Measurements from ENCODE around the gene SERPINB2. TPM values are rescaled to one million over a fixed set of nuclear protein-coding genes. Genes with fewer than 3 reads are reported as not detected.

Gene SERPINB2
- polyA plus RNA-seq, 1 experiment: 6.9 TPM

DNA sequence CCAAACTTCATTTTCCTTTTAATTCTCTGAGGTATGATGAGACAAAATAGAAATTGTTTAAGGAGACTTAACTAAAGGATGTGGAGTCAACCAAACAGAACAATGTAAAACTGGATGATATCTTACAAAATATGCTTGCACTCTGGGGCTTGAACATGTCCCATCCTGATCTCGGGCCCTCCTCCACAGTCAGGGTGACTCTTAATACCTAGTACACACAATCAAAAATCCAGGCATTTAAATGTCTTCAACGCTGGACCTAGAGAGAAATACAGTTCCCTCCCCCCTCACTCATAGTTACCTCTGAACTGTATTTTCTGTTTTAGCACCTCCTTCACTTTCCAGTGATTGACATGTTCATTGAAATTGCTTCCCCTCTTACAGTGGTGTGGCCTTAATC, 36.9 kb upstream of the SERPINB2 start:
- Histone ChIP-seq H3K4me3 (ENCODE audit: low read depth, low read length) (no peak overlapping the region), H3K27me3 (ENCODE audit: control insufficient read depth, insufficient read depth, low read length) (no peaks in the 10 kb centered on the region), H3K9me3 (ENCODE audit: control insufficient read depth, insufficient read depth, low read length) (no peaks in the 10 kb centered on the region), H3K27ac (ENCODE audit: low read depth, low read length) (no peak overlapping the region)
- POLR2A ChIA-PET: no interaction called here
- TF ChIP-seq, protein P1, sequence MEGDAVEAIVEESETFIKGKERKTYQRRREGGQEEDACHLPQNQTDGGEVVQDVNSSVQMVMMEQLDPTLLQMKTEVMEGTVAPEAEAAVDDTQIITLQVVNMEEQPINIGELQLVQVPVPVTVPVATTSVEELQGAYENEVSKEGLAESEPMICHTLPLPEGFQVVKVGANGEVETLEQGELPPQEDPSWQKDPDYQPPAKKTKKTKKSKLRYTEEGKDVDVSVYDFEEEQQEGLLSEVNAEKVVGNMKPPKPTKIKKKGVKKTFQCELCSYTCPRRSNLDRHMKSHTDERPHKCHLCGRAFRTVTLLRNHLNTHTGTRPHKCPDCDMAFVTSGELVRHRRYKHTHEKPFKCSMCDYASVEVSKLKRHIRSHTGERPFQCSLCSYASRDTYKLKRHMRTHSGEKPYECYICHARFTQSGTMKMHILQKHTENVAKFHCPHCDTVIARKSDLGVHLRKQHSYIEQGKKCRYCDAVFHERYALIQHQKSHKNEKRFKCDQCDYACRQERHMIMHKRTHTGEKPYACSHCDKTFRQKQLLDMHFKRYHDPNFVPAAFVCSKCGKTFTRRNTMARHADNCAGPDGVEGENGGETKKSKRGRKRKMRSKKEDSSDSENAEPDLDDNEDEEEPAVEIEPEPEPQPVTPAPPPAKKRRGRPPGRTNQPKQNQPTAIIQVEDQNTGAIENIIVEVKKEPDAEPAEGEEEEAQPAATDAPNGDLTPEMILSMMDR (IDR thresholded peaks at IDR 0.05; ENCODE audit: low read depth, low read length): no peak
- CTCF ChIA-PET: interaction anchor here (1.6 kb wide), 1 partner anchor 332 kb away, joined by 8 read pairs; no protein-coding TSS in a partner anchor
- DNase-seq (ENCODE audit: low read depth, low spot score): no peak

- no peak overlapping the region for H3K27ac ChIP-seq (ENCODE audit: low read depth, low read length)
- TF ChIP-seq, protein P1 (IDR thresholded peaks at IDR 0.05; ENCODE audit: low read depth, low read length): no peak
- no peaks in the 10 kb centered on the region for H3K9me3 ChIP-seq (ENCODE audit: control insufficient read depth, insufficient read depth, low read length)
- POLR2A ChIA-PET: interaction anchor here (0.6 to 0.7 kb wide), 2 partner anchors 29 to 344 kb away, joined by 4 to 5 read pairs; partner anchors contain the start of gene SERPINB2
- H3K27me3 ChIP-seq (ENCODE audit: control insufficient read depth, insufficient read depth, low read length): no peaks in the 10 kb centered on the region
- DNase-seq (ENCODE audit: low read depth, low spot score): no peak
- H3K4me3 ChIP-seq (ENCODE audit: low read depth, low read length): no peak overlapping the region
- CTCF ChIA-PET: interaction anchor here (0.6 to 2.8 kb wide), 4 partner anchors 10 to 535 kb away, joined by 3 to 12 read pairs (median 4); no protein-coding TSS in a partner anchor
These were observed 29.0 kb upstream of the SERPINB2 start for GRCh38 chr18:63858456-63858855.

GRCh38 chr18:63859781-63860475, 27.6 kb upstream of the SERPINB2 start:
- DNase-seq (ENCODE audit: low read depth, low spot score): no peak
- Histone ChIP-seq H3K27ac (ENCODE audit: low read depth, low read length) (no peak overlapping the region), H3K9me3 (ENCODE audit: control insufficient read depth, insufficient read depth, low read length) (no peaks in the 10 kb centered on the region), H3K27me3 (ENCODE audit: control insufficient read depth, insufficient read depth, low read length) (no peaks in the 10 kb centered on the region), H3K4me3 (ENCODE audit: low read depth, low read length) (no peak overlapping the region)
- POLR2A ChIA-PET: no interaction called here
- CTCF ChIA-PET: interaction anchor here (0.5 to 2.8 kb wide), 2 partner anchors 12 kb away, joined by 5 to 12 read pairs; no protein-coding TSS in a partner anchor
- TF ChIP-seq, protein P1 (IDR thresholded peaks at IDR 0.05; ENCODE audit: low read depth, low read length): no peak

GRCh38 chr18:63860531-63860930, 27.0 kb upstream of the SERPINB2 start:
- ChIA-PET POLR2A (no interaction called here), CTCF (interaction anchor here (0.5 kb wide), 1 partner anchor 13 kb away, joined by 5 read pairs; no protein-coding TSS in a partner anchor)
- Histone ChIP-seq H3K27me3 (ENCODE audit: control insufficient read depth, insufficient read depth, low read length) (no peaks in the 10 kb centered on the region), H3K27ac (ENCODE audit: low read depth, low read length) (no peak overlapping the region), H3K4me3 (ENCODE audit: low read depth, low read length) (no peak overlapping the region), H3K9me3 (ENCODE audit: control insufficient read depth, insufficient read depth, low read length) (no peaks in the 10 kb centered on the region)
- DNase-seq (ENCODE audit: low read depth, low spot score): no peak
- TF ChIP-seq, protein P1 (IDR thresholded peaks at IDR 0.05; ENCODE audit: low read depth, low read length): no peak

Measured in AG04450 (cell line).